Measurements from ENCODE around the gene MARCHF7.
A peak's percentile ranks its signal among the peaks of the same experiment; 100 is the strongest.
"Not testable (repeated sequence)": the region's sequence is repeated elsewhere in the genome, so short reads cannot be mapped to it uniquely, and the experiment has no call there.

MARCHF7 gene, protein sequence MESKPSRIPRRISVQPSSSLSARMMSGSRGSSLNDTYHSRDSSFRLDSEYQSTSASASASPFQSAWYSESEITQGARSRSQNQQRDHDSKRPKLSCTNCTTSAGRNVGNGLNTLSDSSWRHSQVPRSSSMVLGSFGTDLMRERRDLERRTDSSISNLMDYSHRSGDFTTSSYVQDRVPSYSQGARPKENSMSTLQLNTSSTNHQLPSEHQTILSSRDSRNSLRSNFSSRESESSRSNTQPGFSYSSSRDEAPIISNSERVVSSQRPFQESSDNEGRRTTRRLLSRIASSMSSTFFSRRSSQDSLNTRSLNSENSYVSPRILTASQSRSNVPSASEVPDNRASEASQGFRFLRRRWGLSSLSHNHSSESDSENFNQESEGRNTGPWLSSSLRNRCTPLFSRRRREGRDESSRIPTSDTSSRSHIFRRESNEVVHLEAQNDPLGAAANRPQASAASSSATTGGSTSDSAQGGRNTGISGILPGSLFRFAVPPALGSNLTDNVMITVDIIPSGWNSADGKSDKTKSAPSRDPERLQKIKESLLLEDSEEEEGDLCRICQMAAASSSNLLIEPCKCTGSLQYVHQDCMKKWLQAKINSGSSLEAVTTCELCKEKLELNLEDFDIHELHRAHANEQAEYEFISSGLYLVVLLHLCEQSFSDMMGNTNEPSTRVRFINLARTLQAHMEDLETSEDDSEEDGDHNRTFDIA

GRCh38 chr2:159712143-159712928, at the start of gene MARCHF7:
Gene MARCHF7, plus strand, starts transcription at chr2:159712506. Its CDS starts 16,517 bp downstream, at chr2:159729023.
- peak; percentile 99 for DNase-seq
- Mint-ChIP-seq H3K9me3 (no peaks in the 10 kb centered on the region), H3K27me3 (no peaks in the 10 kb centered on the region), H3K27ac (peak within 1 kb of the TSS; percentile 100), H3K4me1 (peaks cover 32% of the 10 kb centered on the region), H3K4me3 (peak within 1 kb of the TSS; percentile 100)
- ATAC-seq: peak; percentile 95

GRCh38 chr2:159667423-159667822, 44.9 kb upstream of the MARCHF7 start:
- not testable (repeated sequence) for H3K9me3 Mint-ChIP-seq, H3K27me3 Mint-ChIP-seq, H3K4me3 Mint-ChIP-seq, H3K27ac Mint-ChIP-seq, ATAC-seq, H3K4me1 Mint-ChIP-seq, DNase-seq

GRCh38 chr2:159671047-159671446, 41.3 kb upstream of the MARCHF7 start:
- Mint-ChIP-seq H3K27me3 (no peaks in the 10 kb centered on the region), H3K27ac (no peak overlapping the region), H3K9me3 (no peaks in the 10 kb centered on the region), H3K4me3 (no peak overlapping the region), H3K4me1 (no peaks in the 10 kb centered on the region)
- DNase-seq (no peak), ATAC-seq (no peak)

- H3K27me3 Mint-ChIP-seq: no peaks in the 10 kb centered on the region
- no peak for DNase-seq
- no peak overlapping the region for H3K27ac Mint-ChIP-seq
- H3K4me3 Mint-ChIP-seq: no peak overlapping the region
- no peak for ATAC-seq
- no peaks in the 10 kb centered on the region for H3K4me1 Mint-ChIP-seq
- H3K9me3 Mint-ChIP-seq: no peaks in the 10 kb centered on the region
These were observed 34.7 kb upstream of the MARCHF7 start for GRCh38 chr2:159677654-159678053.

- H3K27me3 Mint-ChIP-seq: no peaks in the 10 kb centered on the region
- H3K4me1 Mint-ChIP-seq: no peaks in the 10 kb centered on the region
These were observed 31.6 kb upstream of the MARCHF7 start for GRCh38 chr2:159680692-159681091.

DNA sequence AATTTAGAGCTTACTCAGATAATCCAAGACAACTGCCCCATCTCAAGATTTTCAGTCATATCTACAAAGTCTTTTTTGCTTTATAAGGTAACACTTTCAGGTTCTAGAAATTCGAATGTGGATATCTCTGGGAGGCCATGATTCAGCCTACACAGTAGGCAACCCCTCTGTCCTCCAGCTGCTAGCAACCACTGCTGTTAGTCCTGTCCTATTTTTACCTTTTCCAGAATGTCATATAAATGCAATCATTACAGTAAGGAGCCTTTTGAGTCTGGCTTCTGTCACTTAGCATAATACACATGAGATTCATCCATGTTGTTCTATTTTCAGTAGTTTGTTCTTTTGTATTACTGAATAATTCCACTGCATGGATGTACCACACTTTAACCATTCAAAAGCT, 28.5 kb upstream of the MARCHF7 start:
- Mint-ChIP-seq H3K27me3 (no peaks in the 10 kb centered on the region), H3K27ac (no peak overlapping the region), H3K4me3 (no peak overlapping the region), H3K4me1 (no peaks in the 10 kb centered on the region), H3K9me3 (no peaks in the 10 kb centered on the region)
- ATAC-seq (no peak), DNase-seq (no peak)

More at GRCh38 chr2:159680692-159681091, 31.6 kb upstream of the MARCHF7 start:
- ATAC-seq: no peak
- Mint-ChIP-seq H3K27ac (no peak overlapping the region), H3K9me3 (no peaks in the 10 kb centered on the region), H3K4me3 (no peak overlapping the region)
- DNase-seq: no peak

DNA sequence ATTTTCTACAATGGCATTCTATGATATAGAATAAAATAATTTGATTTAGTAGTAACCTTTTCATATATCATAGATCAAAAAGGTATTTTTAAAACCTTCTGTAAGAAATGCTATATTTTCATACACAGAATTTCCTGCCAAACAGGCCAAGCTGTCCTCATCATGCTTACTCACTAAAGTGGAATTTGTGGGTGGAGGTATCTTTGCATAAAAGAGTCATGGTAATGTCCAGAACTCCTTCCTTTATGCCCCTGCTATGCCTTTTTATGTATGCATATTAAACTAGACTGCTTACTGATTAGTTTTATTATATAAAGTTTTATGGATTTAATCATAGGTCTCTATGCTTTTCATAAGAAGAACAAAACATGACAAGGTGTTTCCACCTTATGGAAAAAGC, 27.5 kb upstream of the MARCHF7 start:
- H3K4me3 Mint-ChIP-seq: no peak overlapping the region
- no peak overlapping the region for H3K27ac Mint-ChIP-seq
- H3K9me3 Mint-ChIP-seq: no peaks in the 10 kb centered on the region
- ATAC-seq: no peak
- no peaks in the 10 kb centered on the region for H3K27me3 Mint-ChIP-seq
- DNase-seq: no peak
- no peaks in the 10 kb centered on the region for H3K4me1 Mint-ChIP-seq

- Mint-ChIP-seq H3K27ac (no peak overlapping the region), H3K27me3 (no peaks in the 10 kb centered on the region), H3K9me3 (peaks cover 0 to 7% of the 10 kb centered on the region in 2 donors), H3K4me3 (no peak overlapping the region), H3K4me1 (no peaks in the 10 kb centered on the region)
- ATAC-seq (no peak), DNase-seq (no peak)
These were observed 17.7 kb upstream of the MARCHF7 start for GRCh38 chr2:159694500-159695040.

- ATAC-seq: no peak
- H3K4me3 Mint-ChIP-seq: no peak overlapping the region
These were observed 16.4 kb upstream of the MARCHF7 start for GRCh38 chr2:159695795-159696448.

GRCh38 chr2:159703491-159703890, 8.8 kb upstream of the MARCHF7 start:
- no peak overlapping the region for H3K27ac Mint-ChIP-seq
- H3K4me1 Mint-ChIP-seq: no peaks in the 10 kb centered on the region
- ATAC-seq (no peak), DNase-seq (no peak)
- no peaks in the 10 kb centered on the region for H3K27me3 Mint-ChIP-seq
- no peaks in the 10 kb centered on the region for H3K9me3 Mint-ChIP-seq
- H3K4me3 Mint-ChIP-seq: no peak overlapping the region

More at GRCh38 chr2:159695795-159696448, 16.4 kb upstream of the MARCHF7 start:
- peaks cover 0 to 7% of the 10 kb centered on the region in 2 donors for H3K9me3 Mint-ChIP-seq
- no peaks in the 10 kb centered on the region for H3K4me1 Mint-ChIP-seq
- no peaks in the 10 kb centered on the region for H3K27me3 Mint-ChIP-seq
- DNase-seq: no peak
- no peak overlapping the region for H3K27ac Mint-ChIP-seq

DNA sequence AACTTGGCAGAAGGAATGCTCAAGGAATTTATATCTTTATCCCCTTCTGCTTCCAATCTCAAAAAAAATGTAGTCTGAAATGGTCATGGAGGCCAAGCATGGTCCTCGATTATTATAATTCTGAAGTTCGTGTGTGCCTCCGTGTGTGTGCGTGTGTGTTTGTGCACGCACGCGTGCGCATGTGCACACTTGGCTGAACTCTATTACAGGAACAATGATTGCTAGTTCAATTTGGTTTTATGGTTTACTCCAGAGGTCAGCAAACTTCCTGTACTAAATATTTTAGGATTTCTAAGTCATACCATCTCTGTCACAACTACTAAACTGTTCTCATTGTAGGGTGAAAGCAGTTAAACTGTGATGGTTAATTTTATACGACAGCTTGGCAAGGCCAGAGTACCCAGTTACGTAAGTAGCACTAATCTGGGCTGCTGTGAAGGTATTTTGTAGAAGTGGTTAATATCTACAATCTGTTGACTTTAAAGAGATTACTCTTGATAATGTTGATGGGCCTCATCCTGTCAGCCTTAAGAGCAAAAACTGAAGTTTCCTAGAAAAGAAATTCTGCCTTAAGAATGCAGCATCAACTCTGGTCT, 5.8 kb upstream of the MARCHF7 start:
- Mint-ChIP-seq H3K9me3 (no peaks in the 10 kb centered on the region), H3K27ac (no peak overlapping the region), H3K4me3 (no peak overlapping the region), H3K4me1 (no peaks in the 10 kb centered on the region), H3K27me3 (no peaks in the 10 kb centered on the region)
- DNase-seq (no peak), ATAC-seq (no peak)

- H3K27ac Mint-ChIP-seq: no peak overlapping the region
- no peaks in the 10 kb centered on the region for H3K9me3 Mint-ChIP-seq
- no peak for ATAC-seq
- no peaks in the 10 kb centered on the region for H3K4me1 Mint-ChIP-seq
- H3K27me3 Mint-ChIP-seq: no peaks in the 10 kb centered on the region
- no peak for DNase-seq
- H3K4me3 Mint-ChIP-seq: no peak overlapping the region
These were observed 4.1 kb upstream of the MARCHF7 start for GRCh38 chr2:159708066-159708760.

- H3K9me3 Mint-ChIP-seq: no peaks in the 10 kb centered on the region
- peaks cover 18% of the 10 kb centered on the region for H3K4me1 Mint-ChIP-seq
- no peak for DNase-seq
- no peak overlapping the region for H3K27ac Mint-ChIP-seq
- no peaks in the 10 kb centered on the region for H3K27me3 Mint-ChIP-seq
- peak overlapping the region in 1 of 2 donors; percentile 99 for H3K4me3 Mint-ChIP-seq
- no peak for ATAC-seq
These were observed 1.6 kb upstream of the MARCHF7 start for GRCh38 chr2:159710601-159711180.

- H3K9me3 Mint-ChIP-seq: no peaks in the 10 kb centered on the region
- peaks cover 25% of the 10 kb centered on the region for H3K4me1 Mint-ChIP-seq
- H3K4me3 Mint-ChIP-seq: peak overlapping the region; percentile 73 to 99
- no peak for DNase-seq
- peak overlapping the region; percentile 45 to 97 for H3K27ac Mint-ChIP-seq
- H3K27me3 Mint-ChIP-seq: no peaks in the 10 kb centered on the region
- ATAC-seq: no peak
These were observed 654 bp upstream of the MARCHF7 start for GRCh38 chr2:159711562-159712142.
